Fibroblast of lung (primary cell): ENCODE data around the gene MPC2.

ENCODE experiments used
- EZH2 ChIP-seq: IDR thresholded peaks from 2 replicates; pipeline ENCODE4 v1.5.1; 2012; ENCODE audit warnings: low read length, control low read depth, mild to moderate bottlenecking; ENCODE audit errors: missing control alignments
- TF ChIP-seq, protein P1 (sequence below), 2 donors: IDR thresholded peaks in 1 of 2; conservative IDR thresholded peaks in 1 of 2; 1 replicate in 1 of 2; 2 replicates in 1 of 2; pipeline ENCODE4 v1.5.1; 2011 to 2012; ENCODE audit warnings: low read length in 2 of 2, control low read depth in 1 of 2, inconsistent platforms in 1 of 2, low read depth in 1 of 2, mild to moderate bottlenecking in 1 of 2

DNA sequence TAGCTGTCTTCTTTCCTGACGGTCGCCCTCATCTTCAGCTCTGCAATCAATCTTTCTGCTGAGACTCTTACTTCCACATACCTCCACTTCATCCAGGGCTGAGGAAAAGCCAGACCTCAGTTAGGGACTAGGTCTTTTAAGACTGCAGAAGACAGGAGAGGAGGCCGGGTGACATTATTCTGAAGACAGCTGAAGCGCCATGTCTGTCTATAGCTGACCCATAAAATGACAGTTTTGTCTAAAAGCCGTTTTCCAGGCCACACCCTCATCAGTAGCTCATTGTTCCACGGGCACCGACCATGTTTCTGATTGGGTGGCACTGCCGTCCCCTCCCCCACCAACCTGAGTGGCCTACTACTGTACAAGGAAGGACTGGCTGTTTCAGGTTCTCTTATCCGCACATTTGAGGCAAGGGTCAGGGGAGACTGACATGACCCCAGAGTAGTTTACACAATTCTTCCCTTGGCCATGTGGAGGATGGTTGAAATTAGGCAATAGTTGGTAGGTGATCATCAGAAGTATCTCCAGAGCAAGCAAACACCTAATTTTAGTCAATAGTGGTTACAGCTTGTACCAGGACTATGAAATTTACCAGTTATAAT is 22.9 kb downstream of the MPC2 start, which contains the start of gene ADCY10:
- TF ChIP-seq, protein P1, sequence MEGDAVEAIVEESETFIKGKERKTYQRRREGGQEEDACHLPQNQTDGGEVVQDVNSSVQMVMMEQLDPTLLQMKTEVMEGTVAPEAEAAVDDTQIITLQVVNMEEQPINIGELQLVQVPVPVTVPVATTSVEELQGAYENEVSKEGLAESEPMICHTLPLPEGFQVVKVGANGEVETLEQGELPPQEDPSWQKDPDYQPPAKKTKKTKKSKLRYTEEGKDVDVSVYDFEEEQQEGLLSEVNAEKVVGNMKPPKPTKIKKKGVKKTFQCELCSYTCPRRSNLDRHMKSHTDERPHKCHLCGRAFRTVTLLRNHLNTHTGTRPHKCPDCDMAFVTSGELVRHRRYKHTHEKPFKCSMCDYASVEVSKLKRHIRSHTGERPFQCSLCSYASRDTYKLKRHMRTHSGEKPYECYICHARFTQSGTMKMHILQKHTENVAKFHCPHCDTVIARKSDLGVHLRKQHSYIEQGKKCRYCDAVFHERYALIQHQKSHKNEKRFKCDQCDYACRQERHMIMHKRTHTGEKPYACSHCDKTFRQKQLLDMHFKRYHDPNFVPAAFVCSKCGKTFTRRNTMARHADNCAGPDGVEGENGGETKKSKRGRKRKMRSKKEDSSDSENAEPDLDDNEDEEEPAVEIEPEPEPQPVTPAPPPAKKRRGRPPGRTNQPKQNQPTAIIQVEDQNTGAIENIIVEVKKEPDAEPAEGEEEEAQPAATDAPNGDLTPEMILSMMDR (conservative IDR thresholded peaks at IDR 0.05 in 1 of 2, IDR thresholded peaks at IDR 0.05 in 1 of 2; ENCODE audit: low read depth in 1 of 2, low read length in 2 of 2): no peak
- TF ChIP-seq EZH2: no peak
